CD1c-positive myeloid dendritic cell (primary cell): ENCODE measurements around the gene CEBPG.

Experiments
- DNase-seq: peaks from one replicate; pipeline ENCODE4 v3.0.0-alpha.2; 2016; ENCODE audit errors: extremely low spot score

The CEBPG gene

GRCh38 chr19:33382006-33382405 lies 8.5 kb downstream of the CEBPG start:
- DNase-seq, result no peak

- DNase-seq, result no peak
Observed at GRCh38 chr19:33382982-33383381, 9.5 kb downstream of the CEBPG start.

DNA sequence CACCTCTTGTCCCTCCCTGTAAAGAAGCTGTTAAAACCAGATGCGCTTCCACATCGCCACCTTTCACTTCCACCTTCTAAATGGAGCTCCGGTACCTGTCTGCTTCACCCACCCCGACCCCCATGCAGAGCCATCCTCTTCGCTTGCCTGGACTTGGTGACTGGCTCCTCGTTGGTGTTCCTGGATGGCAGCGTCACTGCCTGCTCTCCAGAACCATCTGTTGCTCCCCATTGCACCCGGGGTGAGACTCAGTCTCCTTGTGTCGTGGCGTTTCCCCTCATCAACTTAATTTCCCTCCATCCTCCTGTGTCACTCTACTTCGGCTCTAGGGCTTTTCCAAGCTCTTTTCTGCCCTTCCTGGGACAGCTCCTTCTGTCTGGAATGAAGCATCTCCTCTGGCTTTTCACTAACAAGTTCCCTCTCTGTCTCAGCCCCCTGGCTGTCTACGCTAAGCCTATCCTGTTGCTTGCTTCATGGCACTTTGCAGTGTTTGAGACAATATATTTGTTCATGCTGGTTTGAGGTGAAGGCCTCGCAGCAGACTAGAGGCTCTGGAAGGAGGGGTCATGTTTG lies 10.3 kb downstream of the CEBPG start:
- DNase-seq, result no peak

GRCh38 chr19:33384983-33385382 lies 11.5 kb downstream of the CEBPG start:
- no peak for DNase-seq

- DNase-seq, result no peak
Observed at GRCh38 chr19:33385956-33386355, 12.4 kb downstream of the CEBPG start.

- no peak for DNase-seq
Observed at GRCh38 chr19:33386361-33386858, 12.9 kb downstream of the CEBPG start.

- DNase-seq, result no peak
Observed at GRCh38 chr19:33387351-33388230, 14.1 kb downstream of the CEBPG start.

DNA sequence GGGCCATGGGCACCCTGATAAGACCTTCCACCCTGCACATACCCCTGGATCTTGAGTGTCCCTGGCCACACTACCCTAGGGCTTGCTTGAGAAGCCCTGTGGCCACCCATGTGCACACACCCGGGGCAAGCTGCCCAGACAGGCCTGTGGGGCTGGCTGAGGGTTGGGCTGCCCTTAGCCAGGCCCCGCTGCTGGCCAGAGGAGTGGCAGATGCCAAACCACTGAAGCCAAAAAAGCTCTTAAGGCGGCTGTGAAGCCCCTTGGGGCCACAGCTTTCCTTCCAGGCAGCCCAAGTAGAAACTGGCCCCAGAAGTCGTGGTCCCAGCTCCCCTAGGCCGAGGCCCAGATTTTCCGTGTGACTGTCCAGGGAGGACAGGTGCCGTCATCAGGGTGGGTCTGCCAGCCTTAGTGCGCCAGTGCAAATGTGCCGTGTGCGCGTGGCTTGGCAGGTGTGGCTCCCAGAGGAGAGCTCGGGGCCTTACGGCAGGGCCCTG lies 14.8 kb downstream of the CEBPG start:
- no peak for DNase-seq

- no peak for DNase-seq
Observed at GRCh38 chr19:33388725-33389420, 15.4 kb downstream of the CEBPG start.

- DNase-seq, result no peak
Observed at GRCh38 chr19:33389421-33390100, 16.1 kb downstream of the CEBPG start.

GRCh38 chr19:33390101-33390907 lies 16.8 kb downstream of the CEBPG start:
- DNase-seq, result no peak

GRCh38 chr19:33390908-33391630 lies 17.6 kb downstream of the CEBPG start:
- no peak for DNase-seq

DNA sequence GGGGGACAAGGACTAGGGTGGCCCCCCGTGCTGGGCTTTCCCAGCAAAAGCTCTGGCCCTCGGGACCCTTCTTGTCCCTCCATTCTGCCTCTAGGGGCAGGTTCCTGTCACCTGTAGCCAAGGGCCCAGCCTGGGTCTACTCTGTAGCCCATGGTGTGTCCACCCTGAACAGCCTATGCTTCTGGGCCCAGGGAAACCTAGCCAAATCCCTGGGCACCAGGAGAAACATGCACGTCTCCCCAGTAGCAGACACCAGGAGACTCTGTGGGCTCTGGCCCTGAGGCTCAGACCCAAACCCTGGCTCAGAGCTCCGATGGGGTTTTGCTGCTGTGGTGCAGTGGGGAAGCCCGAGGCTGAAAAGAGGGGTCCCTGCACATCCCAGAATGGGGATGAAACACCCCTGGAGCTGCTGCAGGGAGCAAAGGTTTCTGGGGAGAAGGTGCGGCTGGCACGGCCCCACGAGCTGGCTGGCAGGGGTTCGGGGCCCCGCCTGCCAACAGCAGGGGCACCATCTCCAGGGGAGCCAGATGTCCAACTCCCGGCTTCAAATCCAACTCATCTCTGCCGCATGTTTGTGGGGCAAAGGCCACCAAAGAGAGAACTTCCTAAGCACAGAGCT lies 18.2 kb downstream of the CEBPG start:
- no peak for DNase-seq

DNA sequence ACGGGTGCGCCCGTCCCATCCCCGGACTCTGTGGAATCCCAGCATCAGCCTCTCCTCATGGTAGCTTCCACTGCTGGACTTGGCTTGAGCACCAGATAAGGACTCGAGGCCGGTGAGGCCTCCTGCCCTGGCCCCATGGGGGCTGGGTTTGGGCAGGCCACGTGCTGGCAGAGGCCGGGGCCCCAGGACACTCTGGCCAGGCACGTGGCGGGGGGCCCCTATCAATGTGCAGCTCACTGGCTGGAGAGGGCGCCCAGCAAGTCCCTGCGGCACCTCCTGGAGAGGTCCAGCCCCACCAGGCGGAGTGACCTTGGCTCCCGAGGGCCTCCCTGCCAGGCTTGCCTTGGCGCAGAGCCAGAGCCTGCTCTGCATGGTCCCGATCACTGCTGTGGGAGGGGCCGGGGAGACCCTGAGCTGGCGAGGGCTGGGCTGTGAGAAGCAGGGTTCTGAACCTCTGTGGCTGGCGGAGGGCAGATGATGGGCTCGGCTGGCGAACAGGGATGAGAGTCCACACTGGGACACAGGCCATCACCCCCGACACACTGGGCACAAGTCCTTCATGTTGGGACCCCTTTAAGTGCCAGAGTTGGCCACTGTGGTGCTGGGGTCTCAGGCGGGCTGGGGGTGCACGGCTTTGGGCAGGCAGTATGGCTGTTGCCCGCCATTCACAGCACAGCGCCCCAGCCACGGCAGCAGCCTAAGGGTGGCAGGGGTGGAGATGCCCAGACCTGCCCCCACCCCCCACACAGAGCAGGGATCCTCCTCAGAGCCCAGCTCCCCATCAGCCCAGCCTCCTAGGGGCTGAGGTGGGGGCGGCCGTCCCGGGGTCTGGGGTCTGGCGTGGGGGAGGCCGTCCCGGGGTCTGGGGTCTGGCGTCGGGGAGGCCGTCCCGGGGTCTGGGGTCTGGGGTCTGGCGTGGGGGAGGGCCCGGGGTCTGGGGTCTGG lies 19.1 kb downstream of the CEBPG start:
- no peak for DNase-seq

DNA sequence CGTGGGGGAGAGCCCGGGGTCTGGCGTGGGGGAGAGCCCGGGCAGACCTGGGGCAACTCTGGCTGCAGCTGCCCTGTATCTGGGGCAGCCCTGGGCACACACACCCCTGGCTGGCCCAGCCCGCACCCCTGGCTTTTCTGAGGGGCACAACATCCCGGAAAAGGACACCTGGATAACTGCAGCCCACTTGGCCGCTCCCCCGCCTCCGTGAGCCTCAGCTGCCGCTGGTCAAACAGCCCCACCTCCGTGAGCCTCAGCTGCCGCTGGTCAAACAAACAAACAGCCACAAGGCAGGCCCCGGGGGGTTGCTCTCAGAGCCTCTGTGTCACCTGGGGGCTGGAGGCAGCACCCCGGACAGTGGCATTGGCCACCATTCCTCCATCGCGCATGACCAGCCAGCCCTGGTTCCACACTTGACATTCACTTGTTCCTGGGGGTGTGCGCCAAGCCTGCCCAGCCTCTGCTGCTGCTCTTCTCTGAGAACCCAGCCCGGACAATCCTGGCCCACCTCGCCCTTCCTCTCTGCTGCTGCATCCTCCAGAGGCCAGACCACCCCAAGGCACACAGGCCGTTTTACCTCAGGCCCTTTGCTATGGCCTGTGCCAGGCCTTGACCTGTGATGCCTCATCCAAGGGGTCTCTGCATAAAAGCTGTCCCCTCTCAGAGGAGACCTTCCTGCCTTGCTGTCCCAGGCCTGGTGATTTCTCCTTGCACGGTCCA lies 19.9 kb downstream of the CEBPG start:
- DNase-seq, result no peak

- peak; percentile 17 for DNase-seq
Observed at GRCh38 chr19:33394006-33394722, 20.7 kb downstream of the CEBPG start.
